Panc1 (cell line): Measurements from ENCODE around the gene CPNE6. TPM values are rescaled to one million over a fixed set of nuclear protein-coding genes. Genes with fewer than 3 reads are reported as not detected.

Source experiments
- ATAC-seq: fragments of 200-7000 bp; cut with Tn5 transposase; 2 replicates; pipeline ENCODE4 v1.9.1; 2020; ENCODE audit warnings: mild to moderate bottlenecking, moderate library complexity
- BruUV-seq: library from RNA; stranded (reverse); fragments of 400-500 nt; replicated peaks from 2 replicates; lab custom pipeline; 2021; lab: Mats Ljungman, UMichigan
- CTCF ChIA-PET: fragments of 300-600 bp; sonication (Branson Sonifier 250); formaldehyde crosslinking; loops from one replicate; lab custom pipeline; 2022; ENCODE audit warnings: antibody characterized with exemption; lab: Charles Lee
- POLR2A ChIA-PET: fragments of 300-600 bp; sonication (Branson Sonifier 250); formaldehyde crosslinking; loops from one replicate; lab custom pipeline; 2022; ENCODE audit warnings: antibody characterized with exemption; lab: Charles Lee
- DNase-seq: peaks from one replicate; pipeline ENCODE4 v3.0.0-alpha.2; 2010; ENCODE audit warnings: low read depth, low spot score
- H3K27ac ChIP-seq: 2 replicates; pipeline ENCODE4 v1.5.1; 2011; ENCODE audit warnings: mild to moderate bottlenecking, low read length, inconsistent platforms
- H3K27me3 ChIP-seq: fragments of 200-500 bp; sonication (Bioruptor generic); 2 replicates; pipeline ENCODE4 v1.6.0; 2014; ENCODE audit warnings: low read length, inconsistent platforms; ENCODE audit not compliant: control insufficient read depth, insufficient read depth
- H3K36me3 ChIP-seq: fragments of 200-500 bp; sonication (Bioruptor generic); 2 replicates; pipeline ENCODE4 v1.5.1; 2014; ENCODE audit warnings: inconsistent platforms, mild to moderate bottlenecking, low read length, moderate library complexity; ENCODE audit not compliant: control insufficient read depth, insufficient read depth
- H3K4me1 ChIP-seq: 2 replicates; pipeline ENCODE4 v1.5.1; 2011; ENCODE audit warnings: inconsistent platforms, mild to moderate bottlenecking, low read length, moderate library complexity; ENCODE audit not compliant: control insufficient read depth, insufficient read depth
- H3K4me3 ChIP-seq, 2 experiments: 2 replicates each; pipeline ENCODE4 v1.5.1; 2011 to 2012; ENCODE audit warnings: low read depth in 2 of 2, low read length in 2 of 2, mild to moderate bottlenecking in 2 of 2, inconsistent platforms in 1 of 2, moderate library complexity in 1 of 2
- H3K9me3 ChIP-seq: fragments of 200-500 bp; sonication (Bioruptor generic); 2 replicates; pipeline ENCODE4 v1.5.1; 2014; ENCODE audit warnings: low read depth, mild to moderate bottlenecking, inconsistent platforms, low read length, moderate library complexity; ENCODE audit not compliant: control insufficient read depth, insufficient read depth
- CTCF ChIP-seq: fragments of 450-650 bp; IDR thresholded peaks from 2 replicates; pipeline ENCODE4 v1.5.1; 2017; ENCODE audit warnings: mild to moderate bottlenecking
- POLR2AphosphoS5 ChIP-seq: IDR thresholded peaks from 2 replicates; pipeline ENCODE4 v1.6.1; 2012; ENCODE audit warnings: mild to moderate bottlenecking, low read depth, low read length, moderate library complexity
- REST ChIP-seq, 2 experiments: IDR thresholded peaks; 2 replicates each; pipeline ENCODE4 v1.6.1; 2011 to 2012; ENCODE audit warnings: low read depth in 2 of 2, control low read depth in 1 of 2, low read length in 1 of 2, mild to moderate bottlenecking in 1 of 2, moderate library complexity in 1 of 2; ENCODE audit not compliant: insufficient read depth in 1 of 2
- SIN3A ChIP-seq: IDR thresholded peaks from 2 replicates; pipeline ENCODE4 v1.6.1; 2012; ENCODE audit warnings: low read depth, mild to moderate bottlenecking, low read length, moderate library complexity, borderline replicate concordance; ENCODE audit not compliant: insufficient read depth
- TCF7L2 ChIP-seq: IDR thresholded peaks from 2 replicates; pipeline ENCODE4 v1.6.1; 2011; ENCODE audit warnings: mild to moderate bottlenecking, low read depth, low read length, inconsistent platforms
- in situ Hi-C: cut with HindIII; loops from 2 replicates; pipeline ENCODE4 v1.10.0; 2016; ENCODE audit warnings: low sequenced_read_pairs, low pct_unique_long_range_greater_than_20kb
- intact Hi-C: fragments of 100-400 bp; cut with micrococcal nuclease; formaldehyde crosslinking; loops from one replicate; pipeline ENCODE4 v1.10.0; 2022; ENCODE audit not compliant: unreplicated experiment
- total RNA-seq: library from RNA; stranded (reverse); gene quantifications from one replicate; pipeline ENCODE4 v1.2.1, GENCODE V29; 2021; ENCODE audit not compliant: unreplicated experiment

CPNE6 gene
- total RNA-seq, 1 experiment from 2014 or later = not detected

- CTCF ChIA-PET = no interaction called here
- POLR2A ChIA-PET = interaction anchor here (0.6 kb wide), 1 partner anchor 37 kb away, joined by 18 read pairs; no protein-coding TSS in a partner anchor
- ATAC-seq (no peak), DNase-seq (no peak)
- Histone ChIP-seq H3K4me1 (no peaks in the 10 kb centered on the region), H3K27me3 (no peaks in the 10 kb centered on the region), H3K36me3 (no peaks in the 10 kb centered on the region), H3K27ac (no peak overlapping the region), H3K9me3 (no peaks in the 10 kb centered on the region), H3K4me3 (no peak overlapping the region)
- no TSS peak for BruUV-seq
- no peak for TF ChIP-seq TCF7L2
- no peak for TF ChIP-seq SIN3A
- TF ChIP-seq CTCF = no peak
- TF ChIP-seq REST (IDR thresholded peaks at IDR 0.05; ENCODE audit: insufficient read depth in 1 of 2, low read depth in 2 of 2, low read length in 1 of 2) = no peak
- no peak for TF ChIP-seq POLR2AphosphoS5
- intact Hi-C loops = no loop called here
- in situ Hi-C loops = no loop called here
These were observed 571 bp downstream of the CPNE6 start for GRCh38 chr14:24071836-24072430.

GRCh38 chr14:24072436-24072835 lies 1.1 kb downstream of the CPNE6 start:
- no peaks in the 10 kb centered on the region for H3K9me3 ChIP-seq
- H3K4me1 ChIP-seq = no peaks in the 10 kb centered on the region
- no peaks in the 10 kb centered on the region for H3K36me3 ChIP-seq
- H3K27me3 ChIP-seq = no peaks in the 10 kb centered on the region
- no peak for DNase-seq
- no peak overlapping the region for H3K4me3 ChIP-seq
- ChIA-PET POLR2A (interaction anchor here (0.6 kb wide), 2 partner anchors 20 to 38 kb away, joined by 3 to 18 read pairs; partner anchors contain the start of gene CARMIL3), CTCF (no interaction called here)
- TF ChIP-seq TCF7L2 (no peak), CTCF (no peak), REST (IDR thresholded peaks at IDR 0.05; ENCODE audit: insufficient read depth in 1 of 2, low read depth in 2 of 2, low read length in 1 of 2) (no peak), SIN3A (no peak), POLR2AphosphoS5 (no peak)
- H3K27ac ChIP-seq = no peak overlapping the region
- ATAC-seq = no peak
- in situ Hi-C loops = no loop called here
- intact Hi-C loops = no loop called here
- BruUV-seq = no TSS peak
